ENCODE measurements around the gene AHRR. TPM values are rescaled to one million over a fixed set of nuclear protein-coding genes. Genes with fewer than 3 reads are reported as not detected.
"Not testable (repeated sequence)": the region's sequence is repeated elsewhere in the genome, so short reads cannot be mapped to it uniquely, and the experiment has no call there.

AHRR gene
- total and polyA plus RNA-seq, 4 donors: 2.8 to 5.5 (median 3.8) TPM

GRCh38 chr5:393846-394275 is 72.3 kb downstream of the AHRR start:
- DNase-seq (ENCODE audit: low read depth in 4 of 6, low spot score in 6 of 6): no peak
- Histone ChIP-seq H3K27ac (ENCODE audit: low read depth, low read length) (no peak overlapping the region), H3K36me3 (ENCODE audit: control insufficient read depth, insufficient read depth, low read length) (peaks cover 10% of the 10 kb centered on the region), H3K4me1 (ENCODE audit: control insufficient read depth, insufficient read depth, low read length) (peaks cover 23% of the 10 kb centered on the region), H3K4me3 (ENCODE audit: low read depth, low read length) (no peak overlapping the region), H3K27me3 (ENCODE audit: control insufficient read depth, insufficient read depth, low read length) (no peaks in the 10 kb centered on the region), H3K9me3 (ENCODE audit: control insufficient read depth, insufficient read depth, low read length) (no peaks in the 10 kb centered on the region)
- 92% methylated on average over 9 of the region's 10 CpGs for WGBS (ENCODE audit: insufficient coverage)

GRCh38 chr5:394671-395155 is 73.2 kb downstream of the AHRR start:
- H3K27ac ChIP-seq (ENCODE audit: low read depth, low read length): no peak overlapping the region
- H3K4me3 ChIP-seq (ENCODE audit: low read depth, low read length): no peak overlapping the region
- no peaks in the 10 kb centered on the region for H3K27me3 ChIP-seq (ENCODE audit: control insufficient read depth, insufficient read depth, low read length)
- peaks cover 31% of the 10 kb centered on the region for H3K4me1 ChIP-seq (ENCODE audit: control insufficient read depth, insufficient read depth, low read length)
- DNase-seq (ENCODE audit: low read depth in 4 of 6, low spot score in 6 of 6): no peak
- no peaks in the 10 kb centered on the region for H3K9me3 ChIP-seq (ENCODE audit: control insufficient read depth, insufficient read depth, low read length)
- 76% methylated on average over 17 of the region's 18 CpGs for WGBS (ENCODE audit: insufficient coverage)
- H3K36me3 ChIP-seq (ENCODE audit: control insufficient read depth, insufficient read depth, low read length): peaks cover 12% of the 10 kb centered on the region

- Histone ChIP-seq H3K36me3 (ENCODE audit: control insufficient read depth, insufficient read depth, low read length) (peaks cover 12% of the 10 kb centered on the region), H3K4me1 (ENCODE audit: control insufficient read depth, insufficient read depth, low read length) (peaks cover 37% of the 10 kb centered on the region), H3K27me3 (ENCODE audit: control insufficient read depth, insufficient read depth, low read length) (no peaks in the 10 kb centered on the region), H3K27ac (ENCODE audit: low read depth, low read length) (no peak overlapping the region), H3K9me3 (ENCODE audit: control insufficient read depth, insufficient read depth, low read length) (no peaks in the 10 kb centered on the region), H3K4me3 (ENCODE audit: low read depth, low read length) (no peak overlapping the region)
- WGBS (ENCODE audit: insufficient coverage): 79% methylated on average over 18 of the region's 21 CpGs
- no peak for DNase-seq (ENCODE audit: low read depth in 4 of 6, low spot score in 6 of 6)
Observed at GRCh38 chr5:395156-395920, 73.8 kb downstream of the AHRR start.

- H3K4me1 ChIP-seq (ENCODE audit: control insufficient read depth, insufficient read depth, low read length): peaks cover 36% of the 10 kb centered on the region
- WGBS (ENCODE audit: insufficient coverage): 94% methylated on average over 13 of the region's 17 CpGs
- no peak overlapping the region for H3K4me3 ChIP-seq (ENCODE audit: low read depth, low read length)
- peaks cover 15% of the 10 kb centered on the region for H3K36me3 ChIP-seq (ENCODE audit: control insufficient read depth, insufficient read depth, low read length)
- no peak overlapping the region for H3K27ac ChIP-seq (ENCODE audit: low read depth, low read length)
- H3K9me3 ChIP-seq (ENCODE audit: control insufficient read depth, insufficient read depth, low read length): no peaks in the 10 kb centered on the region
- no peak for DNase-seq (ENCODE audit: low read depth in 4 of 6, low spot score in 6 of 6)
- H3K27me3 ChIP-seq (ENCODE audit: control insufficient read depth, insufficient read depth, low read length): peaks cover 1% of the 10 kb centered on the region
Observed at GRCh38 chr5:395921-396530, 74.5 kb downstream of the AHRR start.

- H3K4me3 ChIP-seq (ENCODE audit: low read depth, low read length): no peak overlapping the region
- DNase-seq (ENCODE audit: low read depth in 4 of 6, low spot score in 6 of 6): no peak
- WGBS (ENCODE audit: insufficient coverage): 93% methylated on average over 10 of the region's 13 CpGs
- peaks cover 17% of the 10 kb centered on the region for H3K36me3 ChIP-seq (ENCODE audit: control insufficient read depth, insufficient read depth, low read length)
- H3K27me3 ChIP-seq (ENCODE audit: control insufficient read depth, insufficient read depth, low read length): peaks cover 2% of the 10 kb centered on the region
- peaks cover 37% of the 10 kb centered on the region for H3K4me1 ChIP-seq (ENCODE audit: control insufficient read depth, insufficient read depth, low read length)
- no peaks in the 10 kb centered on the region for H3K9me3 ChIP-seq (ENCODE audit: control insufficient read depth, insufficient read depth, low read length)
- H3K27ac ChIP-seq (ENCODE audit: low read depth, low read length): no peak overlapping the region
Observed at GRCh38 chr5:396531-396961, 75.0 kb downstream of the AHRR start.

GRCh38 chr5:398141-398474 is 76.6 kb downstream of the AHRR start:
- H3K4me1 ChIP-seq (ENCODE audit: control insufficient read depth, insufficient read depth, low read length): peaks cover 31% of the 10 kb centered on the region
- H3K4me3 ChIP-seq (ENCODE audit: low read depth, low read length); H3K27ac ChIP-seq (ENCODE audit: low read depth, low read length); H3K27me3 ChIP-seq (ENCODE audit: control insufficient read depth, insufficient read depth, low read length); H3K9me3 ChIP-seq (ENCODE audit: control insufficient read depth, insufficient read depth, low read length); DNase-seq (ENCODE audit: low read depth in 4 of 6, low spot score in 6 of 6): not testable (repeated sequence)
- H3K36me3 ChIP-seq (ENCODE audit: control insufficient read depth, insufficient read depth, low read length): peaks cover 17% of the 10 kb centered on the region
- WGBS (ENCODE audit: insufficient coverage): 98% methylated on average over 15 of the region's 15 CpGs

GRCh38 chr5:398475-399295 is 77.2 kb downstream of the AHRR start:
- H3K27me3 ChIP-seq (ENCODE audit: control insufficient read depth, insufficient read depth, low read length): peaks cover 2% of the 10 kb centered on the region
- no peaks in the 10 kb centered on the region for H3K9me3 ChIP-seq (ENCODE audit: control insufficient read depth, insufficient read depth, low read length)
- peaks cover 28% of the 10 kb centered on the region for H3K4me1 ChIP-seq (ENCODE audit: control insufficient read depth, insufficient read depth, low read length)
- WGBS (ENCODE audit: insufficient coverage): 86% methylated on average over 35 of the region's 35 CpGs
- peaks cover 17% of the 10 kb centered on the region for H3K36me3 ChIP-seq (ENCODE audit: control insufficient read depth, insufficient read depth, low read length)
- peak overlapping the region; percentile 73 for H3K27ac ChIP-seq (ENCODE audit: low read depth, low read length)
- no peak overlapping the region for H3K4me3 ChIP-seq (ENCODE audit: low read depth, low read length)
- DNase-seq (ENCODE audit: low read depth in 4 of 6, low spot score in 6 of 6): no peak

GRCh38 chr5:399296-400281 is 78.1 kb downstream of the AHRR start:
- H3K4me3 ChIP-seq (ENCODE audit: low read depth, low read length): peak overlapping the region; percentile 2

More at GRCh38 chr5:399296-400281, 78.1 kb downstream of the AHRR start:
- Histone ChIP-seq H3K9me3 (ENCODE audit: control insufficient read depth, insufficient read depth, low read length) (no peaks in the 10 kb centered on the region), H3K27ac (ENCODE audit: low read depth, low read length) (peak overlapping the region; percentile 73), H3K4me1 (ENCODE audit: control insufficient read depth, insufficient read depth, low read length) (peaks cover 28% of the 10 kb centered on the region), H3K27me3 (ENCODE audit: control insufficient read depth, insufficient read depth, low read length) (peaks cover 2% of the 10 kb centered on the region), H3K36me3 (ENCODE audit: control insufficient read depth, insufficient read depth, low read length) (peaks cover 17% of the 10 kb centered on the region)
- 29% methylated on average over 40 of the region's 45 CpGs for WGBS (ENCODE audit: insufficient coverage)
- DNase-seq (ENCODE audit: low read depth in 4 of 6, low spot score in 6 of 6): peak; percentile 21 to 91 (median 59)

Data from spinal cord (tissue), 10 donors.